ENCODE data around the gene SCN8A.

GRCh38 chr12:51692016-51692415, 101.0 kb downstream of the SCN8A start:
- TF ChIP-seq GATA3 (IDR thresholded peaks at IDR 0.05; ENCODE audit: low read depth, low read length) (no peak), GATA2 (IDR thresholded peaks at IDR 0.05; ENCODE audit: low read depth, low read length) (no peak)
